ENCODE measurements around the gene RNF215. TPM values are rescaled to one million over a fixed set of nuclear protein-coding genes. Genes with fewer than 3 reads are reported as not detected.
A peak's percentile ranks its signal among the peaks of the same experiment; 100 is the strongest.

The RNF215 gene
- total RNA-seq, 1 experiment from 2014 or later, result 12.8 TPM

- Mint-ChIP-seq H3K36me3 (ENCODE audit: insufficient read depth, unreplicated experiment) (peaks cover 15% of the 10 kb centered on the region), H3K27ac (ENCODE audit: unreplicated experiment) (no peak overlapping the region), H3K9me3 (ENCODE audit: unreplicated experiment) (no peaks in the 10 kb centered on the region), H3K4me1 (ENCODE audit: low read depth, unreplicated experiment) (peaks cover 10% of the 10 kb centered on the region), H3K27me3 (ENCODE audit: insufficient read depth, unreplicated experiment) (no peaks in the 10 kb centered on the region), H3K4me3 (ENCODE audit: unreplicated experiment) (no peak overlapping the region)
- H3K36me3 ChIP-seq (ENCODE audit: control insufficient read depth, insufficient read depth, low read length), result no peaks in the 10 kb centered on the region
- no peak overlapping the region for H3K4me3 ChIP-seq (ENCODE audit: low read depth, low read length)
- BruUV-seq (replicated peaks), result no TSS peak
- POLR2A ChIA-PET, result no interaction called here
- H3K4me1 ChIP-seq, result no peaks in the 10 kb centered on the region
- CTCF ChIA-PET, result no interaction called here
- no peaks in the 10 kb centered on the region for H3K9me3 ChIP-seq
- TF ChIP-seq CTCF (IDR thresholded peaks at IDR 0.05; ENCODE audit: insufficient read depth in 1 of 2, low read depth in 1 of 2, low read length in 1 of 2, severe bottlenecking in 1 of 2, unreplicated experiment in 1 of 2), result no peak
- no peak for DNase-seq
- H3K27me3 ChIP-seq (replicated peaks; ENCODE audit: control insufficient read depth, insufficient read depth, low read length), result no peaks in the 10 kb centered on the region
- intact Hi-C loops (cut with micrococcal nuclease; ENCODE audit: unreplicated experiment), result no loop called here
Observed at GRCh38 chr22:30361916-30362650, 25.1 kb downstream of the RNF215 start.

- Histone ChIP-seq H3K36me3 (ENCODE audit: control insufficient read depth, insufficient read depth, low read length) (no peaks in the 10 kb centered on the region), H3K9me3 (no peaks in the 10 kb centered on the region), H3K4me1 (peaks cover 22% of the 10 kb centered on the region), H3K27me3 (replicated peaks; ENCODE audit: control insufficient read depth, insufficient read depth, low read length) (no peaks in the 10 kb centered on the region), H3K4me3 (ENCODE audit: low read depth, low read length) (no peak overlapping the region)
- ChIA-PET CTCF (no interaction called here), POLR2A (interaction anchor here (0.6 kb wide), 1 partner anchor 39 kb away, joined by 3 read pairs; the partner anchor contains the start of gene SEC14L2)
- no peak overlapping the region for H3K4me3 Mint-ChIP-seq (ENCODE audit: unreplicated experiment)
- intact Hi-C loops (cut with micrococcal nuclease; ENCODE audit: unreplicated experiment), result no loop called here
- BruUV-seq (replicated peaks), result no TSS peak
- H3K36me3 Mint-ChIP-seq (ENCODE audit: insufficient read depth, unreplicated experiment), result peaks cover 16% of the 10 kb centered on the region
- TF ChIP-seq CTCF (IDR thresholded peaks at IDR 0.05; ENCODE audit: insufficient read depth in 1 of 2, low read depth in 1 of 2, low read length in 1 of 2, severe bottlenecking in 1 of 2, unreplicated experiment in 1 of 2), result no peak
- H3K27me3 Mint-ChIP-seq (ENCODE audit: insufficient read depth, unreplicated experiment), result no peaks in the 10 kb centered on the region
- no peaks in the 10 kb centered on the region for H3K9me3 Mint-ChIP-seq (ENCODE audit: unreplicated experiment)
- H3K4me1 Mint-ChIP-seq (ENCODE audit: low read depth, unreplicated experiment), result peaks cover 31% of the 10 kb centered on the region
- peak overlapping the region; percentile 92 for H3K27ac Mint-ChIP-seq (ENCODE audit: unreplicated experiment)
- no peak for DNase-seq
Observed at GRCh38 chr22:30358541-30358940, 28.7 kb downstream of the RNF215 start.

GRCh38 chr22:30357650-30358215, 29.5 kb downstream of the RNF215 start:
- Histone ChIP-seq H3K4me1 (peaks cover 28% of the 10 kb centered on the region), H3K27me3 (replicated peaks; ENCODE audit: control insufficient read depth, insufficient read depth, low read length) (no peaks in the 10 kb centered on the region)
- CTCF ChIA-PET, result interaction anchor here (1.0 kb wide), 1 partner anchor 59 kb away, joined by 6 read pairs; no protein-coding TSS in a partner anchor

More at GRCh38 chr22:30357650-30358215, 29.5 kb downstream of the RNF215 start:
- no TSS peak for BruUV-seq (replicated peaks)
- POLR2A ChIA-PET, result interaction anchor here (1.6 to 1.7 kb wide), 2 partner anchors 30 kb away, joined by 4 to 44 read pairs; partner anchors contain the start of genes RNF215 and TBC1D10A
- H3K36me3 Mint-ChIP-seq (ENCODE audit: insufficient read depth, unreplicated experiment), result peaks cover 16% of the 10 kb centered on the region
- no peaks in the 10 kb centered on the region for H3K36me3 ChIP-seq (ENCODE audit: control insufficient read depth, insufficient read depth, low read length)
- intact Hi-C loops (cut with micrococcal nuclease; ENCODE audit: unreplicated experiment), result no loop called here
- H3K27me3 Mint-ChIP-seq (ENCODE audit: insufficient read depth, unreplicated experiment), result no peaks in the 10 kb centered on the region
- TF ChIP-seq CTCF (IDR thresholded peaks at IDR 0.05; ENCODE audit: insufficient read depth in 1 of 2, low read depth in 1 of 2, low read length in 1 of 2, severe bottlenecking in 1 of 2, unreplicated experiment in 1 of 2), result no peak
- H3K4me3 ChIP-seq (ENCODE audit: low read depth, low read length), result no peak overlapping the region
- H3K4me3 Mint-ChIP-seq (ENCODE audit: unreplicated experiment), result peak overlapping the region; percentile 95
- peaks cover 33% of the 10 kb centered on the region for H3K4me1 Mint-ChIP-seq (ENCODE audit: low read depth, unreplicated experiment)
- peak overlapping the region; percentile 92 for H3K27ac Mint-ChIP-seq (ENCODE audit: unreplicated experiment)
- no peaks in the 10 kb centered on the region for H3K9me3 Mint-ChIP-seq (ENCODE audit: unreplicated experiment)
- no peak for DNase-seq
- no peaks in the 10 kb centered on the region for H3K9me3 ChIP-seq

Measured in Caco-2 (cell line).